HG03469 (cell line): Measurements from ENCODE around the gene PCLO.
"Not testable (repeated sequence)": the region's sequence is repeated elsewhere in the genome, so short reads cannot be mapped to it uniquely, and the experiment has no call there.

Experiments
- ATAC-seq: cut with Tn5 transposase; IDR thresholded peaks from one replicate; pipeline ENCODE4 v1.9.1; 2021; ENCODE audit warnings: mild to moderate bottlenecking, moderate library complexity, moderate number of reproducible peaks; ENCODE audit not compliant: unreplicated experiment

The PCLO gene

GRCh38 chr7:83053965-83054364 is 108.7 kb downstream of the PCLO start:
- no peak for ATAC-seq

GRCh38 chr7:83040484-83040883 is 122.2 kb downstream of the PCLO start:
- ATAC-seq = no peak

- ATAC-seq = no peak
Measured at GRCh38 chr7:83038787-83039186, 123.9 kb downstream of the PCLO start.

GRCh38 chr7:83036721-83037380 is 125.8 kb downstream of the PCLO start:
- no peak for ATAC-seq

GRCh38 chr7:83036130-83036529 is 126.6 kb downstream of the PCLO start:
- ATAC-seq = no peak

- ATAC-seq = no peak
Measured at GRCh38 chr7:83032195-83032594, 130.5 kb downstream of the PCLO start.

GRCh38 chr7:83023817-83024665 is 138.6 kb downstream of the PCLO start:
- not testable (repeated sequence) for ATAC-seq

GRCh38 chr7:83021032-83021431 is 141.7 kb downstream of the PCLO start:
- no peak for ATAC-seq

GRCh38 chr7:83020161-83020560 is 142.5 kb downstream of the PCLO start:
- ATAC-seq = no peak

- ATAC-seq = no peak
Measured at GRCh38 chr7:83015916-83016315, 146.8 kb downstream of the PCLO start.

- no peak for ATAC-seq
Measured at GRCh38 chr7:83014546-83014945, 148.1 kb downstream of the PCLO start.

- no peak for ATAC-seq
Measured at GRCh38 chr7:83011954-83012353, 150.7 kb downstream of the PCLO start.

GRCh38 chr7:83005410-83005809 is 157.3 kb downstream of the PCLO start:
- ATAC-seq = no peak

GRCh38 chr7:83001362-83002040 is 161.2 kb downstream of the PCLO start:
- no peak for ATAC-seq

- ATAC-seq = no peak
Measured at GRCh38 chr7:82998436-82998835, 164.2 kb downstream of the PCLO start.

- no peak for ATAC-seq
Measured at GRCh38 chr7:82985144-82985802, 177.4 kb downstream of the PCLO start.

- ATAC-seq = no peak
Measured at GRCh38 chr7:82980130-82980788, 182.4 kb downstream of the PCLO start.

GRCh38 chr7:82975811-82976468 is 186.7 kb downstream of the PCLO start:
- ATAC-seq = no peak

GRCh38 chr7:82972135-82972534 is 190.5 kb downstream of the PCLO start:
- ATAC-seq = no peak
